ENCODE measurements around the gene MGAT3.
"Not testable (repeated sequence)": the region's sequence is repeated elsewhere in the genome, so short reads cannot be mapped to it uniquely, and the experiment has no call there.

MGAT3 gene

GRCh38 chr22:39514373-39514973 lies 57.7 kb downstream of the MGAT3 start:
- DNase-seq (ENCODE audit: low read depth) = no peak

- no peak for DNase-seq (ENCODE audit: low read depth)
Measured at GRCh38 chr22:39515266-39516050, 58.6 kb downstream of the MGAT3 start.

DNA sequence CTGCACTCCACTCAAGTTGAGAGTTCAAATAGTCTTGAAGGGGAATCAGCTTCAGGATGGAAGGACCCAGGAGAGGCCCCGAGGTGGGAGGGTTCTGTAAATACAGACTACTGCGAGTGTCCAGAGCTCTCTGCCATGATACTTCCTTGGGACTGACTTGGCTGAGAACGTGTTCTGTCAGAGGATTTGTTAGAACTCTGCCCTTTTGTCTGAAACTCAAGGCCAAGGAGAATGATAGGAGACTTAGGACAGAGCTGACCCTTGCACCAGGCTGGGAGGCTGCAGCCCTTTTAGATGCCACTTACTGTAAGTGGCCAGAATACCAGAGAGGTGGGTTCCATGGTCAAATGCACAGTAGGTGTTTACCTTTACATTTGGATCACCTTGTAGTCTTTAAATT lies 60.7 kb downstream of the MGAT3 start:
- no peak for DNase-seq (ENCODE audit: low read depth)

DNA sequence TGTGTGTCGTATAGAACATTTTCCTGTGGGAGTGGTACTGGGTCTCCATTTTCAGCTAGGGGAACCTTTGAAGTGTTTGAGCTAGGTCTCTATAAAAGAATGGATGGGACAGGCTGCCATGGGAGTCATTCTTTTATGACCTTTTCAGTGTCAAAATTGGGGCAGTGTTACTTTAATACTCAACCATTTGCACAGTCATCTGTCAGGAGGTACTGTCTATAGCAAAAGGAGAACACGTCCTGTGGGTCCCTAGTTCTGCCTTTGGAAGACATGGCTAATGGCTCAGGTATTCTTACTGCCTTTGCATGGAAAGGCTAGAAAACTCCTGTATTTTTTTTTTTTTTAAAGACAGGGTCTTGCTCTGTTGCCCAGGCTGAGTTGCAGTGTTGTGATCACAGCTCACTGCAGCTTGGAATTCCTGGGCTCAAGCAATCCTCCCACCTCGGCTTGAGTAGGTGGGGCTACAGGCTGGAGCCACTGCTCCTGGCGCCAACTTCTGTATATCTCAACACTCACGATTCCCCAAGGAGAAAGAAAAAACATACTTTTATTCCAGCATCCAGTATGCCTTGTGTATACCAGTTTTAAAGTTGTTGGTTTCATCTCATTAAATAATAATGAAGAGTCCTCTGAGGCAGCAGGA lies 61.5 kb downstream of the MGAT3 start:
- DNase-seq (ENCODE audit: low read depth) = no peak

DNA sequence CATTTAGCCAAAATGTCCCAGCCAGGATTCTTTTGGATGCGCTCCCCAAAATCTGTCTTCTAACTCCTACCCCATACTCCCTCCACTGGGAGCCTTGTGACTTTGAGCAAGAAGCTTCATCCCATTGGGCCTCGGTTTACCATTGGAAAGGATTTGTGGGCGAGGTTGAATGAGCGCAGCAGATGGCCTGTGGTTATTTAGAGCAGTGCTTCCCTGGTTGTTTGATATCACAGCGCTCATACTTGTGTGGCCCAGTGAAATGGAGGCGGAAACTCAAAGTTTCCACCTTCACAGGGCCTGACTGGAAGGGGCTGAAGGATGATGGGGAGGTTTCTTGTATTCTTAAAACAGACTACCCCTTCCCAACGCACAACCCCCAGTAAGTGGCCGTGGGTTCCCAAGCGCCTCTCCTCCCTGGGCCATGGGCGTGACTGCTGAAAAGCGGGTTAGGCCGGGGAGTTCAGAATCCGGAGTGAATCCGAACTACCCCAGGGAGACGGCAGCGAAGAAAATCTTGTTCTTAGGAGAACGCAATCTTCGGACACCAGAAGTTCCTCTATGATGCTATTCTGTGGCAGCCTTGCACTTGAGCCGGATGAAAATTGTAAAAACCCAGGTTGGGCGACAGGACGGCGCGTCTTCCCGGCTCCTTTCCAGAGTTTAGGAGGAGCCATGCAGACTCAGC lies 62.3 kb downstream of the MGAT3 start:
- DNase-seq (ENCODE audit: low read depth) = no peak

GRCh38 chr22:39519681-39520225 lies 62.9 kb downstream of the MGAT3 start:
- peak; percentile 94 for DNase-seq (ENCODE audit: low read depth)

DNA sequence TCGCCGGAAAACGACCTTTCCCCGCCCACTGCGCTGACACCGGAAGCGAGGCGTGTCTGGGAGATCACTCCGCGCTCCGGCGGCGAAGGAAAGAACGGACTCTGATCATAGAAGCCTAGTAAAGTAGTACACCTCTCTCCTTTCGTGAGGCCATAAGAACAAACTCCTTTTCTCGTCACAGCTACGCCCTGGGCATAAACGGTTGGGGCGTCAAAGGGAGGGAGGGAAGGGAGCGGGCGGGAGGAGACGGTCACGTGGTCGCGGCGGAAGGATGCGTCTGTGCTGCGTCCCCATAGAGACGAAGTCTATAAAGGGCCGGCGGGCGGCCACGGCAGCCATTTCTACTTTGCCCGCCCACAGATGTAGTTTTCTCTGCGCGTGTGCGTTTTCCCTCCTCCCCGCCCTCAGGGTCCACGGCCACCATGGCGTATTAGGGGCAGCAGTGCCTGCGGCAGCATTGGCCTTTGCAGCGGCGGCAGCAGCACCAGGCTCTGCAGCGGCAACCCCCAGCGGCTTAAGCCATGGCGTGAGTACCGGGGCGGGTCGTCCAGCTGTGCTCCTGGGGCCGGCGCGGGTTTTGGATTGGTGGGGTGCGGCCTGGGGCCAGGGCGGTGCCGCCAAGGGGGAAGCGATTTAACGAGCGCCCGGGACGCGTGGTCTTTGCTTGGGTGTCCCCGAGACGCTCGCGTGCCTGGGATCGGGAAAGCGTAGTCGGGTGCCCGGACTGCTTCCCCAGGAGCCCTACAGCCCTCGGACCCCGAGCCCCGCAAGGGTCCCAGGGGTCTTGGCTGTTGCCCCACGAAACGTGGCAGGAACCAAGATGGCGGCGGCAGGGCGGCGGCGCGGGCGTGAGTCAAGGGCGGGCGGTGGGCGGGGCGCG lies 63.7 kb downstream of the MGAT3 start, which contains the start of gene ATF4:
ATF4 (plus strand) TSS at position 337 of the 880 bp plus-strand sequence. CDS start 884 bp downstream, outside the sequence.
- peak; percentile 80 for DNase-seq (ENCODE audit: low read depth)

DNA sequence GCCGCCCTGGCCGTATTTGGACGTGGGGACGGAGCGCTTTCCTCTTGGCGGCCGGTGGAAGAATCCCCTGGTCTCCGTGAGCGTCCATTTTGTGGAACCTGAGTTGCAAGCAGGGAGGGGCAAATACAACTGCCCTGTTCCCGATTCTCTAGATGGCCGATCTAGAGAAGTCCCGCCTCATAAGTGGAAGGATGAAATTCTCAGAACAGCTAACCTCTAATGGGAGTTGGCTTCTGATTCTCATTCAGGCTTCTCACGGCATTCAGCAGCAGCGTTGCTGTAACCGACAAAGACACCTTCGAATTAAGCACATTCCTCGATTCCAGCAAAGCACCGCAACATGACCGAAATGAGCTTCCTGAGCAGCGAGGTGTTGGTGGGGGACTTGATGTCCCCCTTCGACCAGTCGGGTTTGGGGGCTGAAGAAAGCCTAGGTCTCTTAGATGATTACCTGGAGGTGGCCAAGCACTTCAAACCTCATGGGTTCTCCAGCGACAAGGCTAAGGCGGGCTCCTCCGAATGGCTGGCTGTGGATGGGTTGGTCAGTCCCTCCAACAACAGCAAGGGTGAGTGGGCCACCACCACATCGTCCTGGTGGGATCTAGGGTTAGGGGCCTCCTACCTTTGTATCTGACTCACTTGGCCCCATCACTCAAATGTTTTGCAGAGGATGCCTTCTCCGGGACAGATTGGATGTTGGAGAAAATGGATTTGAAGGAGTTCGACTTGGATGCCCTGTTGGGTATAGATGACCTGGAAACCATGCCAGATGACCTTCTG lies 64.5 kb downstream of the MGAT3 start:
- DNase-seq (ENCODE audit: low read depth) = not testable (repeated sequence)

GRCh38 chr22:39522091-39522490 lies 65.3 kb downstream of the MGAT3 start:
- not testable (repeated sequence) for DNase-seq (ENCODE audit: low read depth)

DNA sequence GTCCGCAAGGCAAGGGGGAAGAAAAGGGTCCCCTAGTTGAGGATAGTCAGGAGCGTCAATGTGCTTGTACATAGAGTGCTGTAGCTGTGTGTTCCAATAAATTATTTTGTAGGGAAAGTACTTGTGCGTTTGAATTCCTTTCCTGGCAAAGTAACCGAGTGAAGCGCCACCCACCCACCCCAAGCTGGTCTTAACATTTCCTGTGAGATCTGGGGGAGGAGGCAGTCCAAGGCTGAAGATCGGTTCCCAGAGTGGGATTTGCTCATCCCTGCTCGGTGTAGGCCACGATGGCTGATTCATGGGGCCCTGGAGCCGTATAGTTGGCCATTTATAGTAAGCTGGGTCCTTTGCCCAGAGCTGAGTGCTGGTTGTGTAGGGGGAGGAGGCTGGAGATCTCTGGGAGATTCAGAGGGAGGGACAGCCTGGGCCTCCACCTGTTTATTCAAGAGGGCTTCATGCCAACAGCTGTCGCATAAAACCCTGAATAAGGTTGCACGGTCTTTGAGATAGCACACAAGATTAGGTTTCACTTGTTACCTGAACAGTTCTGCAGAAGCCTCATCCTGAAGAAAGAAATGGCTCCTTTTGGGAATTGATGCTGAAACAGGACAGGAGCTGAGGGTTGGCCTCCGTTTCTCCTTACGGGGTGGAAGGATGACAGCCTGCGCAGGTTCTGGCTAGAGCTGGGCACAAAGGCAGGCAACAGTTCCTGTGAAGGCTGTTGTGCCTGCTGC lies 65.9 kb downstream of the MGAT3 start:
- no peak for DNase-seq (ENCODE audit: low read depth)

- DNase-seq (ENCODE audit: low read depth) = no peak
Measured at GRCh38 chr22:39524089-39524752, 67.4 kb downstream of the MGAT3 start.

- no peak for DNase-seq (ENCODE audit: low read depth)
Measured at GRCh38 chr22:39524753-39525657, 68.2 kb downstream of the MGAT3 start.

GRCh38 chr22:39525658-39525975 lies 68.8 kb downstream of the MGAT3 start:
- DNase-seq (ENCODE audit: low read depth) = no peak

GRCh38 chr22:39526736-39527171 lies 69.9 kb downstream of the MGAT3 start:
- DNase-seq (ENCODE audit: low read depth) = no peak

DNA sequence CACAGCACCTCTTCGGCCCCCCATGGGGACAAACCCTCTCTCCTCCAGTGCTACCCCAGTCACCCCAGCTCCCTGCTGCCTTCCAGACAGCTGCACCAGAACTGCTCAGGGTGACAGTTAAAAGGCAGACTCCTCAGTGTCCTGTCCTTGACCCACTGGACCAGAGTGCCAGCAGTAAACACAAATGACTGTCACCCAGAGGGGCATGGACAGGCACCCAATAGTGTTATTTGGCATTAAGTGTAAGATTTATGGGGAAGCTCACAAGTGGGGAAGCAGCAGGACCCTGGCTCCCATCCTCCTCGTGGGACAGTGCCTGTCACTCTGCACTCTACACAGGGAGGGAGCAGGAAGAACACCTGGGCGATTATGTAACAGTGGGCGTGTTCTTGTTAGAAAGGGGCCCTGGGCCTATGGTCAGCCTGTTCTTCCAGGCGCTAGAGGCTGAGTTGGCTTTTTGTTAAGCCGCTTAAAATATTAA lies 70.7 kb downstream of the MGAT3 start:
- no peak for DNase-seq (ENCODE audit: low read depth)

DNA sequence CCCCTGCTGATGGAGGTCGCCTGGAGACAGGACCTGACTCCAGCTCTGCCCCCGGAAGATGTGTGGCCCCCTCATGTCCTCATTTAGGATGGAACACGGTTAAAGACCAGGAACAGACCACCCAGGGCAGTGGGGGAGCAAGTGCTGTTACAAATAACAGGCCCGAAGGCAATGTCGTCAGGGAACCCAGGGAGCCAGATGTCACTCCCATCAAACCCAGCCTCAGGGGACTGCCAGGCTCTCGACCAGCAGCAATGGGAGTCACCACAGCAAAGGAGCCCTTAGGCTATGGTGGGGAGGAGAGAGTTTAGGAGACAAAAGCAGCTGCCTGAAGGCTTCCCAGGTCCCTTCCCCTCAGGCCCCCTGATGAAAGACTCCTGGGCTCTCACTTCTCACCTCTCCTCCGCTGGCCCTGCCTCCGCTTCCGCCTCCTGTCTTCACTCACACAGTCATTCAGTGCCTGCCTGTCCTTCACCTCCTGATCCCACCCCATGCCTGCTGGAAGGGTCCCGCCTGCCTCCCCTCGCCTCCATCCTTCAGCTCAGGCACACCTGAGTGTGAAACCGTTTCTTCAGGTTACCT lies 71.4 kb downstream of the MGAT3 start:
- DNase-seq (ENCODE audit: low read depth) = no peak

DNA sequence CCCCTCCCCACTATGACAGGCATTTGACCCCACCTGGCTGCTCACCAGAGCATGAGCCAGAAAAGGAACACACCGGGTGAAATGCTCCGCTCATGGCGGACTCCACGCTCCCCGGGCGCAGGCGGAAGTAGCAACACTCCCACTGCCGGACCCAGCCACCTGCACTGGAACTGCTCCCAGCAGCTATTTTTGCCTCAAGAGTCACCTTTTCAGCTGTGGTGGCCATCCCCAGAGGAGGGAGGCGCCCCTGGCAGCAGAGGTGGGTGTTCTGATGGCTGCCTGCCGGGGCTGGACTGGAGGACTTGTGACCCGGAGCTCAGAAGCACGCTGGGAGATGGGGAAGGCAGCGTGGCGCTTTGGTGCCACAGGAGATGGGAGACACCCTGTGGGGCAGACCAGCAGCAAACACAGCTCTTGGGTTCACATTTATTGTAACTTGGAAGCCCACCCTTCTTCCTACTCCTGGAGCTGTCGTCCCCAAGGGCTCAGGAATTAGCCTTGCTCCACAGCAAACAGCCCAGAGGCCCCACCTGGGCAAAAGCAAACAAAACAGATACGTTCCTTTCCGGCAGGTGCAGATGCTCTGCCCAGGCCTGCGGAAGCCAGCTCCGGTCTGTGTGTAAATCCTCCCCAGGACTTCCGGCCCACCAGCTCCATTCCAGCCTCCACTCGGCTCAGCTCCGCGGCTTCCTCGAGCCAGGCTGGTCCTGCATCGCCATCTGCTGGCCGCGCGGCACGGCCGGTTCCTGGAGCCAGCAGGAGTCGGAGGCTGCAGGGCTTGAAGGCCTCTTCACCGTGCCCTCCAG lies 72.1 kb downstream of the MGAT3 start:
- peak; percentile 89 for DNase-seq (ENCODE audit: low read depth)
